Measurements from ENCODE around the gene SEMA5B.

The SEMA5B gene

DNA sequence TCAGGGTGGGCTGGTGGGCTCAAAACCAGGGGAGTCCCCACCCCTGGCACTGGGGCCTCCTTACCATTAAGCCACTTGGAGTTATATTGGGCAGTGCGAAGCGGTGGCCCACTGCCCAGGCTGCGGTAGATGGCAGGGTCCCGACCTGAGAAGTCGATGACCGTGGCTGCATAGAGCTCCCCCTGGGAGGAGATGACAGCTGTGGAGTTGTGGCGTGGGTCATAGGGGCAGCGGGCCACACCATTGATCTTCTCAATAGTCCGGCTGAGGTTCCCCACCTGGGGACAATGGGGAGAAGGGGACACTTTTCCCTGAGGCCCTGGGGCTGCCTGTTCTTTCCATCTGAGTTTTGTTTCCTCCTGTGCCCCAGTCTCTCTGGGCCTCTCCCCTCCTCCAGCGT is 99.8 kb downstream of the SEMA5B start:
- Mint-ChIP-seq H3K4me3 (no peak overlapping the region), H3K9me3 (no peaks in the 10 kb centered on the region), H3K4me1 (ENCODE audit: low read depth) (no peaks in the 10 kb centered on the region), H3K27me3 (ENCODE audit: low read depth) (peaks cover 6% of the 10 kb centered on the region), H3K27ac (no peak overlapping the region), H3K36me3 (ENCODE audit: low read depth) (no peaks in the 10 kb centered on the region)
- DNase-seq (ENCODE audit: low spot score), result no peak

GRCh38 chr3:122926811-122927210 is 100.8 kb downstream of the SEMA5B start:
- H3K9me3 Mint-ChIP-seq, result no peaks in the 10 kb centered on the region
- H3K27me3 Mint-ChIP-seq (ENCODE audit: low read depth), result peaks cover 8% of the 10 kb centered on the region
- H3K27ac Mint-ChIP-seq, result no peak overlapping the region
- DNase-seq (ENCODE audit: low spot score), result no peak
- H3K4me1 Mint-ChIP-seq (ENCODE audit: low read depth), result no peaks in the 10 kb centered on the region
- H3K36me3 Mint-ChIP-seq (ENCODE audit: low read depth), result no peaks in the 10 kb centered on the region
- H3K4me3 Mint-ChIP-seq, result no peak overlapping the region

GRCh38 chr3:122926322-122926721 is 101.2 kb downstream of the SEMA5B start:
- Mint-ChIP-seq H3K4me1 (ENCODE audit: low read depth) (no peaks in the 10 kb centered on the region), H3K36me3 (ENCODE audit: low read depth) (no peaks in the 10 kb centered on the region), H3K27me3 (ENCODE audit: low read depth) (peaks cover 10% of the 10 kb centered on the region), H3K27ac (no peak overlapping the region), H3K4me3 (no peak overlapping the region), H3K9me3 (no peaks in the 10 kb centered on the region)
- no peak for DNase-seq (ENCODE audit: low spot score)

DNA sequence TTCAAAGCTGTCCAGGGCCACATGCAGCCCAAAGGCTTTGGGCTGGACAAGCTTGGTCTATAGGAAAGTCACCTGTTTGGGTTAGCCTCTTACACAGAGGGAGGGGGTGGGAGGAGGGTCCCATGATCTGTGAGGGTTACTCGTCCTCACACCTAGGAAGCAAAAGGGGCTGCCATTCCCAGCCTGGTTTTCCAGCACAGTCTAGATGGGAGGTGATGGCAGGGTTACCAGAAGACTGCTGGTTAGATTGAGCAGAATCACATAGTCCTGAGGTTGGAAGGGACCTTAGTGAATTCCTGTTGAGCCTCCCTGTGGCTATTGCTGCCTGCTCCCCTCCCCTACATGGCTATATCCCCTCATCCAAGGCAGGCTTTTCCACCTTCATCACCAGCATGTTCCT is 101.8 kb downstream of the SEMA5B start:
- no peaks in the 10 kb centered on the region for H3K4me1 Mint-ChIP-seq (ENCODE audit: low read depth)

DNA sequence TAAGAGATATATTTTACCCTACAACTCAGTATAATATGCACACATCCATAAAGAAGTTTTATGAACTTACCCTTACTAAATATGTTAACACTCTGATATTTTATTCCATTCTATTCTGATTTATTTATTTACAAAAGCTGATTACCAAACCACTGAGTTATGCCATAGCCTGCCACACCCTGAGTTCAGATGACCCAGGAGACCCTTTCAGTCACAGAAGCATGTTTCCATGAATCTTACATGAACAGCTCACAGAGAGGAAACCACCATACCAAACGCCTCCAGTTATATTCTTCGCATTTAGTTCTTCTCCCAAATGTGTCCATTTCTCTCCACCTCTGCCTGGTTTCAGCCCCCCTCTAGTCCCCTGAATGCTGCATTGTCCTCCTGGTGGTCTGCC is 103.5 kb downstream of the SEMA5B start:
- no peak for DNase-seq (ENCODE audit: low spot score)
- Mint-ChIP-seq H3K9me3 (no peaks in the 10 kb centered on the region), H3K27ac (no peak overlapping the region), H3K27me3 (ENCODE audit: low read depth) (peaks cover 21% of the 10 kb centered on the region), H3K36me3 (ENCODE audit: low read depth) (no peaks in the 10 kb centered on the region), H3K4me3 (no peak overlapping the region), H3K4me1 (ENCODE audit: low read depth) (no peaks in the 10 kb centered on the region)

More for the DNA sequence above, 101.8 kb downstream of the SEMA5B start:
- Mint-ChIP-seq H3K4me3 (no peak overlapping the region), H3K9me3 (no peaks in the 10 kb centered on the region), H3K36me3 (ENCODE audit: low read depth) (no peaks in the 10 kb centered on the region), H3K27ac (no peak overlapping the region), H3K27me3 (ENCODE audit: low read depth) (peaks cover 14% of the 10 kb centered on the region)
- DNase-seq (ENCODE audit: low spot score), result no peak

DNA sequence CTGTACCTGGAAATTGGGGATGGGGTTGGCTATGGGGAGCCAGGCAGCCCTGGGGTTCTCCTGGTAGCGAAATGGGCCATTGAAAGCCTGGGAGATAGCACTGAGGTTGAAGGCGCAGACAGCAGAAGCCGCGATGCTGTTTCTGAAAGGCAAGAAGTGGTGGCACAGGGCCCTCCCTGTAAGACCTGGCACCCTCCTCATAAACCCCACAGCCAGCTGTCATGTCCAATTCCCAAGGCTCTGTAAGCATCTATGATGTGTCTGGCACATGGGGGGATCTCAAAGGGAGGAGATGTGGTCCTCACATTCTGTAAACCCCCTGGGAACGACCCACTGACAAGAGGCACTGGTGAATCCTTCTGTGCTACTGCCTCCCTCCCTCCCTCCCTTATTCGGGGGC is 104.0 kb downstream of the SEMA5B start:
- peaks cover 23% of the 10 kb centered on the region for H3K27me3 Mint-ChIP-seq (ENCODE audit: low read depth)
- no peak for DNase-seq (ENCODE audit: low spot score)
- no peaks in the 10 kb centered on the region for H3K9me3 Mint-ChIP-seq
- no peak overlapping the region for H3K4me3 Mint-ChIP-seq
- H3K36me3 Mint-ChIP-seq (ENCODE audit: low read depth), result no peaks in the 10 kb centered on the region
- no peak overlapping the region for H3K27ac Mint-ChIP-seq
- H3K4me1 Mint-ChIP-seq (ENCODE audit: low read depth), result no peaks in the 10 kb centered on the region

GRCh38 chr3:122921791-122922651 is 105.5 kb downstream of the SEMA5B start:
- Mint-ChIP-seq H3K9me3 (no peaks in the 10 kb centered on the region), H3K27ac (no peak overlapping the region), H3K4me1 (ENCODE audit: low read depth) (no peaks in the 10 kb centered on the region), H3K27me3 (ENCODE audit: low read depth) (peaks cover 23% of the 10 kb centered on the region), H3K4me3 (no peak overlapping the region), H3K36me3 (ENCODE audit: low read depth) (no peaks in the 10 kb centered on the region)
- peak; percentile 24 for DNase-seq (ENCODE audit: low spot score)

DNA sequence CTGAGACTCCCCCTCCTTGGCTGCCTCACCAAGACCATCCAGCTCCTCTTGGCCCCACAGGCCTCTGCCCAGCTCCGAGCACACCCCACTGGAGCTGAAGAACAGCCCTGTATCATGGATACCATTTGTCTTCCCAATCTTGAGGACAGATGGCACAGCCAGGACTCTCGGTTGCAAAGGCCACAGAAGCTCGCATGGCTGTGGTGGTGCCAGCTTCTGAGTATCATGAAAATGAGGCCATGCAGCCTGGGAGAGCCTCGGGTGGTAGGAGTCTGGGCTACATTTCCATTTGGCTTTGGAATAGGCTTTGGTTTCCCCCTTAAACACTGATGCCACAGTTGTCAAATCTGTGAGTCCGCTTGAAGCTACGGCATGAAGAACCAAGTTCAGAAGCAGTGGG is 106.6 kb downstream of the SEMA5B start:
- Mint-ChIP-seq H3K4me3 (no peak overlapping the region), H3K4me1 (ENCODE audit: low read depth) (no peaks in the 10 kb centered on the region), H3K36me3 (ENCODE audit: low read depth) (no peaks in the 10 kb centered on the region), H3K27ac (no peak overlapping the region), H3K27me3 (ENCODE audit: low read depth) (peaks cover 23% of the 10 kb centered on the region), H3K9me3 (no peaks in the 10 kb centered on the region)
- no peak for DNase-seq (ENCODE audit: low spot score)

- no peak for DNase-seq (ENCODE audit: low spot score)
- Mint-ChIP-seq H3K9me3 (no peaks in the 10 kb centered on the region), H3K27ac (no peak overlapping the region), H3K36me3 (ENCODE audit: low read depth) (no peaks in the 10 kb centered on the region), H3K4me1 (ENCODE audit: low read depth) (no peaks in the 10 kb centered on the region), H3K4me3 (no peak overlapping the region), H3K27me3 (ENCODE audit: low read depth) (peaks cover 25% of the 10 kb centered on the region)
These were observed 108.3 kb downstream of the SEMA5B start for GRCh38 chr3:122919291-122919610.

DNA sequence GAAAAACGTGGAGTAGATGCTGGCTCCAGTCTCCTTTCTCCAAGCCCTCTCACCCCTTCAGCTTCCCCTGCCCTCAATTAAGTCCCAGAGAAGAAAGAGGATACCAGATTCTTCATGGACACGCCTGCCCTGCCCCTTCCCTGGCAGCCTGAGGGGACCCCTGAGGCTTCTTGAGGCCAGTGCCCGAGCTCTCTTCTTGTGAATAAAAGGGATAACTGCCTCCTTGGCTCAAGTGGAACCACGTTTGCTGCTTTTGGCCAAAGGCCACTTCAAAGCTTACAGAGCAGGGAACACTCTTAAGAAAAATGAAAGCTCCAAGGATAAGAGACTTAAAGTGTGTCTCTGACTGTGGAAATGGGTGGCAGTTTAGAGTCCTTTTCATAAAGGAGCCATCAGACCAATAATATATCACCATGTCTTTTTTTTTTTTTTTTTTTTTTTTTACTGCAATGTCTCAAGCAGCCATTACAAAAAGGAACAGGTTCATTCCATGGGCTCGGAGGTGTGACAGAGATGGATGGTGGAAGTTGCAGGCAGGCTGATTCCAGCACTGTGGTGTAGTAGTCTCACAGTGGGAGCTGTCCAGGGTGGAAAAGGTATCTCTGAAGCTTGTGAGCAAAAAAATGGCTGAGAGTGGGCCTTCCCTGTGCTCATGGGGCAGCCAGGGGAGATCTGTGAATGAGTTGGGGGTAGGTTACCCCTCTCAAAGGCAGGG is 108.8 kb downstream of the SEMA5B start:
- H3K9me3 Mint-ChIP-seq, result no peaks in the 10 kb centered on the region
- peaks cover 31% of the 10 kb centered on the region for H3K27me3 Mint-ChIP-seq (ENCODE audit: low read depth)
- no peaks in the 10 kb centered on the region for H3K36me3 Mint-ChIP-seq (ENCODE audit: low read depth)
- DNase-seq (ENCODE audit: low spot score), result no peak
- H3K27ac Mint-ChIP-seq, result no peak overlapping the region
- no peak overlapping the region for H3K4me3 Mint-ChIP-seq
- no peaks in the 10 kb centered on the region for H3K4me1 Mint-ChIP-seq (ENCODE audit: low read depth)

- H3K4me3 Mint-ChIP-seq, result no peak overlapping the region
- DNase-seq (ENCODE audit: low spot score), result no peak
- no peaks in the 10 kb centered on the region for H3K9me3 Mint-ChIP-seq
- peaks cover 28% of the 10 kb centered on the region for H3K27me3 Mint-ChIP-seq (ENCODE audit: low read depth)
- H3K4me1 Mint-ChIP-seq (ENCODE audit: low read depth), result no peaks in the 10 kb centered on the region
- H3K36me3 Mint-ChIP-seq (ENCODE audit: low read depth), result no peaks in the 10 kb centered on the region
- no peak overlapping the region for H3K27ac Mint-ChIP-seq
These were observed 110.2 kb downstream of the SEMA5B start for GRCh38 chr3:122917412-122917811.

DNA sequence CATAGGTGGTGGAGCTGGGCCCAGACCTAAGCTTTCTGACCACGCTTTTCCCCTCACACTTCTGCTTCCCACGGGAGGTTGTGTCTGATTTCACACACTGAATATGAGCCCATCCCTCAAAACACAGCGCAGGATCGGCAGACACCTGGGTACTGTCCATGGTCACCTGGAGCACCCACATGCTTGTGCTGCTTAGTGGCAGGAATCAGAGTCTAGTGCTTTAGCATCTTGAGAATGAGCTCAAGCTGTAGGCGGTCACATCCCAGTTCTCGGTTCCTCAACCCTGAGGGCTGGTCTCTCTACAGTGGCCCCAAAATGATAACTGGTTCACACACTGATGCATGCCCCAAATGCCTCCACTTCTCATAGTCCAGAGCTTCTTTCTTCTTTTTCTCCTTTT is 111.0 kb downstream of the SEMA5B start:
- H3K36me3 Mint-ChIP-seq (ENCODE audit: low read depth), result no peaks in the 10 kb centered on the region
- H3K4me1 Mint-ChIP-seq (ENCODE audit: low read depth), result no peaks in the 10 kb centered on the region
- H3K4me3 Mint-ChIP-seq, result no peak overlapping the region
- H3K9me3 Mint-ChIP-seq, result no peaks in the 10 kb centered on the region
- no peak overlapping the region for H3K27ac Mint-ChIP-seq
- no peak for DNase-seq (ENCODE audit: low spot score)
- peaks cover 29% of the 10 kb centered on the region for H3K27me3 Mint-ChIP-seq (ENCODE audit: low read depth)

DNA sequence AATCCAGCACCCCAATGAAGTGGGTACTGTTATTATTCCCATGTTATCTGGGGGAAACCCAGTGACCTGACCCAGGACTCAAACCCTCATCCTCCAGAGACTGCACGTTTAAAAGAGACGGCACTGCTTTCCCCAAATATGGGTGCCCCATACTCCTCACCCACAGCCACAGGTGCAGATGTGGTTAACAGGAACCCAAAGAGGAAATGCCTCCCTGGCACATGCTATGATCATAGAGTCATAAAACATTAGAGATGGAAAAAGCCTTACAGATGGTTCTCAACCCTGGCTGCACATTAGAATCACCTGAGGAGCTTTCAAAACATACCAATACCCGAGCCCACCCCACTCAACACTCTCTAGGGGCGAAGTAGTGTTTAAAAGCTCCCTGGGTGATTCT is 111.5 kb downstream of the SEMA5B start:
- no peak for DNase-seq (ENCODE audit: low spot score)
- Mint-ChIP-seq H3K4me3 (no peak overlapping the region), H3K36me3 (ENCODE audit: low read depth) (no peaks in the 10 kb centered on the region), H3K9me3 (no peaks in the 10 kb centered on the region), H3K27ac (no peak overlapping the region), H3K4me1 (ENCODE audit: low read depth) (no peaks in the 10 kb centered on the region), H3K27me3 (ENCODE audit: low read depth) (peaks cover 24% of the 10 kb centered on the region)

DNA sequence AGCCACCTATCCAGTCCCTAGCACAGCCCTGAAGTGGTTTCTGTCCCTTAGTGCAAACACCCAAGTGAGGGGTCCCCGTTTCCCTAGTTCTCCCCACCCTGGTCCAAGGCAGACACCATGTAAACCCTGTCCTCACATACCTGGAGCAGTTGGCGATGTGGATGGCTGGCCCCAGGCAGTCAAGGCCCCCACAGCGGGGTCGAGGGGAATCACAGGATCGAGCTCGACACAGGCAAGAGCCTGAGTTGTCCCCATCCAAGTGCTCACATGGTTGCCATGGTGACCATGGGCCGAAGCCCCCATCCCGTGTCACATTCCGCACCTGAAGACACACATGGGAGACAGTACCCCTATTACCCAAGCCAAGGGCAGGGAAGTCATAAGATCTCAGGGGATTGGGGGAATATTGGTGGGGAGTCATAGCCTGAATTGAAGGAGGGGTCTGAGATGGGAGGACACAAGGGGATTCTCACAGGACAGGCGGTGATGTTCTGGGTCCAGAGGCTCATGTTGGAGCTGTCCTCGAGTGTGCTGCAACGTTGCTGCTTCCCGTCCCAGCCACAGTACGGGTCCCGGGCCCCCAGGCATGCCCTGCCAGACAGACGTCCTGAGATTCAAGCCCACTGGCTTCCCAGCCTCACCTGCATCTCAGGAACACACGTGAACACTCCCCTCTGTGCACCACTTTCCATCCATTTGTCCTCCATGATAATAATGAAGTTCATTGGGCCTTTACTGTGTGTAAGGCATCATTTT is 112.1 kb downstream of the SEMA5B start:
- no peak overlapping the region for H3K27ac Mint-ChIP-seq
- no peaks in the 10 kb centered on the region for H3K36me3 Mint-ChIP-seq (ENCODE audit: low read depth)
- no peaks in the 10 kb centered on the region for H3K4me1 Mint-ChIP-seq (ENCODE audit: low read depth)
- H3K9me3 Mint-ChIP-seq, result no peaks in the 10 kb centered on the region
- DNase-seq (ENCODE audit: low spot score), result no peak
- peaks cover 20% of the 10 kb centered on the region for H3K27me3 Mint-ChIP-seq (ENCODE audit: low read depth)
- no peak overlapping the region for H3K4me3 Mint-ChIP-seq
